ENCODE measurements around the gene MFSD6.
"Not testable (repeated sequence)": the region's sequence is repeated elsewhere in the genome, so short reads cannot be mapped to it uniquely, and the experiment has no call there.

Gene MFSD6

GRCh38 chr2:190468354-190468753 is 60.2 kb downstream of the MFSD6 start:
- not testable (repeated sequence) for DNase-seq

- no peak for DNase-seq
Measured at GRCh38 chr2:190468814-190469569, 60.8 kb downstream of the MFSD6 start.

DNA sequence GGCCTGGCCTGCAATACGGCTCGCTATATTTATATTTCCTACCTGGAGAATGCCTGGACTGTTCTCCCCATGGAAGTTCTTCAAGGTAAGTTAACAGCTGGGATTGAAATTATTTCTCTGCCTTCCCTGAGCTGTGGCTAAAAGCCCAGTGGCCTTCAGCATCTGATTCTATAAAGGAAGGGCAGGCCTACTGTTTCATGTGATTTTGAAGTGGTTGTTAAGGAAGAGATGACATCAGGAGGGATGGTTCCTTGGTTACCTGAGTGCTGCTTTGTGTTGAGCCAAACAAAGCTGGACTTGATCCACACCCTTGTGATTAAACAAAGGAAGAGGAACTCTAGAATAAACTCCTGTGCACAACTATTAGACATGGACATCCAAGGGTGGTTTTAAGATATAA is 61.6 kb downstream of the MFSD6 start:
- no peak for DNase-seq

- no peak for DNase-seq
Measured at GRCh38 chr2:190470256-190470826, 62.2 kb downstream of the MFSD6 start.

DNA sequence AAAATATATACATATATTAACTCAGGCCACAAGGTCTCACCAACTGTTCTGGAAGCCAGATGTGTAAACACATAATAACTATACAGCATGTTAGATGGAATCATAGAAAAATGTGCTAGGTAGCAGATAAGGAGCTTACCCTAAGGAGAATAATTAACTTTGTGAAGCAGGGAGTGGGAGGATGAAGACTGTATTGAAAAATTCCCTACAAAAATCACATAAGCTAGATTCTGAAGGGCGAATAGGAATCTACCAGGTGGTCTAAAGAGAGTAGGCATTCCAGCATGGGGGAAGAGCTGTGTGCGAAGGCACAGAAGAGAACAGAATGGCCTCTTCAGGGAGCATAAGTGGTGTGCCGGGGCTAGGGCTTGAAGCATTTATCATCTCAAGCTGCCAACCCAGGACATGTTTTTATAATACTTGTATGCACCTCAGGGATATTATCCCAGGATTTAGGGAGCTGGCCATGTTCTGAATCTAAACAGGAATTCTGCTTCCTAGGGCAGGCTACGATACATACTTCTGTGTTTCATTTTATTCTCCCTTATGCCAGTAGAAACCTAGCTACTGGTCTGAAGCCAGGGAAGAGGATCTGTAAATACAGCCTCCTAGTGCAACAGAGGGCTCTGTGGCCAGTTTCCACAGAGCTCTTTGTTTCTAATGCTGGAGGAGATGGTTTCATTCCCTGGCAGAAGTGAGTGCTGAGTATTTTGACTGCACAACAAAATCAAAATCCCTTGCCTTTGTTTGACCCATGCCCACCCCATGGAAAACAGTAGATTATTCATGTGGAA is 69.7 kb downstream of the MFSD6 start:
- no peak for DNase-seq

GRCh38 chr2:190478572-190479195 is 70.5 kb downstream of the MFSD6 start:
- DNase-seq = no peak

DNA sequence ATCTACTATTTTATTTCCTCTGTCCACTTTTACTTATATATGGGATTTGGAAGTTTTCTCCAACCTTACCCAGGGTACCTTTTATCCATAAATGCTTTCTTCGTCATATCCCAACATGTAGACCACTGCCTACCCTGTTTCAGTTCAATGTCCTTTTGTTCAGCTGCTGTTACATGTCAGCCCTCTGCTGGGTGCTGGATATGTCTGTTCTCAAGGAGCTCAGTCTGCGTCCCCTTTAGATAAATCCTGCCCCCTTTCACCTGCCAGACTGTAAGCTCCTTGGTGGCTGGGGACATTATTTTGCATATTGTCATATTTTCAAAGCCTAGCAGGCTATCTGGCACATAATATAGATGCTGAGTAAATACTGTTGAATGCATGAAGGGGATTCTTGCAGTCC is 73.2 kb downstream of the MFSD6 start:
- DNase-seq = no peak

- DNase-seq = no peak
Measured at GRCh38 chr2:190482451-190482850, 74.3 kb downstream of the MFSD6 start.

GRCh38 chr2:190486037-190486623 is 78.0 kb downstream of the MFSD6 start:
- no peak for DNase-seq

GRCh38 chr2:190488516-190489233 is 80.5 kb downstream of the MFSD6 start:
- DNase-seq = no peak

- no peak for DNase-seq
Measured at GRCh38 chr2:190489475-190489874, 81.3 kb downstream of the MFSD6 start.

GRCh38 chr2:190490502-190490901 is 82.3 kb downstream of the MFSD6 start:
- DNase-seq = no peak

GRCh38 chr2:190493095-190493494 is 84.9 kb downstream of the MFSD6 start:
- DNase-seq = no peak

GRCh38 chr2:190494600-190495227 is 86.6 kb downstream of the MFSD6 start:
- not testable (repeated sequence) for DNase-seq

DNA sequence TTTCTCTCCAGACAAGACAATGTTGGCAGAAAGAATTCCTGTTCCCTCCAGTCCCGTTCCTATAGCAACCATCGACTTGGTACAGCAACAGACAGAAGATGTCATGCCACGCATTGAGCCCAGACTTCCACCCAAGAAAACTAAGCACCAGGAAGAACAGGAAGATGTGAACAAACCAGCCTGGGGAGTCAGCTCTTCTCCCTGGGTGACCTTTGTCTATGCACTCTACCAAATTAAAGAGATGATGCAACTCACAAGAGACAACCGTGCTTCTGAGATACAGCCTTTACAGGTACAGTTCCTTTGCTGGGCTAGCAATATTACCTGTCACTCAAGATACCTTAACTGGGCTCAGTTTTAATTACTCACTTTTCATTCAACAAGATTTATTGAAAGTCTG is 89.3 kb downstream of the MFSD6 start:
- no peak for DNase-seq

GRCh38 chr2:190499273-190499672 is 91.1 kb downstream of the MFSD6 start:
- no peak for DNase-seq

DNA sequence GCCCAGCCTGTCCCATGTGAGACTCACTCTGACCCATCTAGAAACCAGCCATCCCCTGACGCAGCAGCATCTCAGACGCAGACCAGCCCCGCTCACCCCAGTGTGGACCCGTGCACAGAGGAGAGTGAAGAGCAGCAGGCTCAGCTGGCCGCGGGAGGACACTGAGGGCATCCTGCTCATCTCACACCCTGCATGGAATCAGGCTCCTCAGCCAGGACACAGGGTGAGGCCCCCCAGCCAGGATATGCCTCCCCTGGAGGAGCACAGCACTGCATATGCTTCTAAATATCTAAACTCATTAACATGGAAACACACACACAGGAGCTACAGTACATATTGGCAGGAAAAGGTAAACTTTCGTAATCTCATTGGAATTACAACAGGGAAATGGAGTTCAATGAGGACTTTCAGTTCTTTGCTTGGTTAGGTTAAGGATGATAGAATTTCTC is 91.9 kb downstream of the MFSD6 start:
- DNase-seq = no peak

DNA sequence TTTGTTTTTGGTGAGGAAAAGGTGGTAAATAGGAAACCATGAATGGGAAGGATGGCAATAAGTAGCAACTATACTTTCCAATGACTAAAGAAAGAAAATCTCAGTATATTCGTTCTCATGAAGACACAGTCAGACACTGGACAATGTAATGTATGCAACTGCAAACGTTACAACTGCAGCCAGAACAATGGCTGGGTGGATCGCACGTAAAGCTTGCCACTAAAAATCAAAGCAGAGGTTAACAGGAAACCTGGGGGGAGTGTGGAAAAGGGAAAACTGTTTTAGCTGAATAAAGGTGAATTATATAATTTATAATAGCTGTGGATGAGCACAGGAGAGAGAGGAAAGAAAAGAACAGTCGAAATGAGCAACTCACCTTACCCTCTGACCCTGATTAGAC is 93.1 kb downstream of the MFSD6 start:
- DNase-seq = no peak

DNA sequence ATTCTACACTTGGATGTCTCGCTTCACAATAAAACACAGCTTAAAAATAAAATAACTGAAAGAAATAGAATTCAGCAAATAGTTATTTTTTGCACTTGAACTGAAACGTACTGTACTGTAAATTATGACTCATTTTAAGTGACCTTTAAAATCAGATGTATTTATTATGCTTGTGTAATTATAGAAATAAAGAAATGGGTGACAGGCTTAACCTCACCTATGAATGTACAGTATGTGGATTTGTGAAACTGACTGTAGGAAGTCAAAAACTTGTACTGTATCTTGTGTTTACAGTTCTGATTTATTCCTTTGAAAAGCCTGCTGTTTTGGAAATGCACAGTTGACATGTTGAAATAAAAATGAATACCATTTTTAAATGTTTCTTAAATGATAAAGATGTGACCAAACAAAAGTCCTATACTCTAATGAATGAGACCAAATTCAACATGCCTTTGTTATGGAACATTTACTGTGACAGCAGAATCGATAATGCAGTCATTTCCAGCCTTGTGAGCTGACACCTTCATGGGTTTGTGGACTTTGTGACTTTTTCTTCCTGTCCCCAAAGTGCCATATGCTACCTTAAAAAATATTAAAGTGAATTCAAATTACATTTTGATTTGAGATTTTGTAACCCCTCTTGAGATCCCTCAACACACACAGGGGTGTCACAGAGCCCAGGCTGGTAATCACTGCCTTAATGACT is 93.7 kb downstream of the MFSD6 start:
- no peak for DNase-seq

- DNase-seq = no peak
Measured at GRCh38 chr2:190503088-190503487, 94.9 kb downstream of the MFSD6 start.

GRCh38 chr2:190504912-190505311 is 96.8 kb downstream of the MFSD6 start:
- DNase-seq = no peak
